Stomach (tissue), 9 donors: Measurements from ENCODE around the gene HADHB. TPM values are rescaled to one million over a fixed set of nuclear protein-coding genes. Genes with fewer than 3 reads are reported as not detected.

Source experiments
- DNase-seq, 2 donors: peaks; one replicate each; pipeline versions ENCODE4 v3.0.0 to v3.0.0-alpha.2; 2013 to 2019
- H3K27ac ChIP-seq, 5 donors: fragments of 200-600 bp in 4 of 5; sonication (generic) in 4 of 5; one replicate each; pipeline ENCODE4 v1.5.1; 2013 to 2019; ENCODE audit warnings: mild to moderate bottlenecking in 1 of 5, moderate library complexity in 1 of 5
- H3K27me3 ChIP-seq, 3 donors: fragments of 200-600 bp; sonication (generic); one replicate each; pipeline ENCODE4 v1.5.1; 2017 to 2019; ENCODE audit warnings: mixed run types in 1 of 3
- H3K36me3 ChIP-seq, 4 donors: fragments of 200-600 bp; sonication (generic); 1 replicate in 3 of 4; 2 replicates in 1 of 4; pipeline ENCODE4 v1.5.1; 2016 to 2019
- H3K4me1 ChIP-seq, 4 donors: fragments of 200-600 bp; sonication (generic); one replicate each; pipeline ENCODE4 v1.5.1; 2016 to 2019
- H3K4me3 ChIP-seq, 4 donors: fragments of 200-600 bp; sonication (generic) in 3 of 4; one replicate each; pipeline ENCODE4 v1.5.1; 2016 to 2019; ENCODE audit warnings: mild to moderate bottlenecking in 1 of 4
- H3K9me3 ChIP-seq, 4 donors: fragments of 200-600 bp; sonication (generic); one replicate each; pipeline ENCODE4 v1.5.1; 2016 to 2019
- EP300 ChIP-seq: sonication (generic); formaldehyde crosslinking; IDR thresholded peaks from one replicate; pipeline ENCODE4 v1.6.1; 2017; ENCODE audit warnings: antibody characterized with exemption
- POLR2A ChIP-seq, 4 donors: fragments of 450-650 bp; IDR thresholded peaks; one replicate each; pipeline ENCODE4 v1.6.1; 2016; ENCODE audit warnings: antibody characterized with exemption in 4 of 4, control low read depth in 2 of 4, mild to moderate bottlenecking in 1 of 4, moderate library complexity in 1 of 4
- POLR2AphosphoS5 ChIP-seq, 3 donors: sonication (generic); formaldehyde crosslinking; IDR thresholded peaks; one replicate each; pipeline ENCODE4 v1.6.1; 2016; ENCODE audit warnings: antibody characterized with exemption in 3 of 3
- WGBS, 5 donors: extraction: QIAGEN DNeasy Blood & Tissue Kit in 3 of 5; methylation state at CpG; one replicate each; pipeline versions ENCODE4 v1.1.5 to v1.1.7; 2013 to 2018; 5-methylcytosine and 5-hydroxymethylcytosine counted together
- intact Hi-C: fragments of 100-400 bp; cut with DNase I; formaldehyde crosslinking; loops from one replicate; pipeline ENCODE4 v1.15.1; 2023; ENCODE audit warnings: low total_unique reads
- polyA plus RNA-seq, 3 donors: library from polyadenylated mRNA; stranded (reverse); fragments of 200-250 nt; gene quantifications; one replicate each; pipeline ENCODE4 v1.2.3, GENCODE V29; 2013
- total RNA-seq, 5 donors: library from RNA; depleted of rRNA; stranded (reverse); fragments of >200 nt; gene quantifications; one replicate each; pipeline versions ENCODE4 v1.1.0 to v1.2.3, GENCODE V29; 2014 to 2016
- TF ChIP-seq, protein P1 (sequence below), 7 experiments: fragments of 450-650 bp in 4 of 7; fragments of 200-600 bp in 3 of 7; sonication (generic) in 3 of 7; IDR thresholded peaks; one replicate each; pipeline ENCODE4 v1.5.1; 2016 to 2019; ENCODE audit warnings: antibody characterized with exemption in 7 of 7, control low read depth in 2 of 7, mild to moderate bottlenecking in 1 of 7
- donor health status: healthy with polysubstance abuse.
- donor health status: Bipolar disorder and iron deficiency.
- donor health status: healthy.

The HADHB gene
- total and polyA plus RNA-seq, 8 donors, result 70.4 to 178 (median 91.4) TPM

DNA sequence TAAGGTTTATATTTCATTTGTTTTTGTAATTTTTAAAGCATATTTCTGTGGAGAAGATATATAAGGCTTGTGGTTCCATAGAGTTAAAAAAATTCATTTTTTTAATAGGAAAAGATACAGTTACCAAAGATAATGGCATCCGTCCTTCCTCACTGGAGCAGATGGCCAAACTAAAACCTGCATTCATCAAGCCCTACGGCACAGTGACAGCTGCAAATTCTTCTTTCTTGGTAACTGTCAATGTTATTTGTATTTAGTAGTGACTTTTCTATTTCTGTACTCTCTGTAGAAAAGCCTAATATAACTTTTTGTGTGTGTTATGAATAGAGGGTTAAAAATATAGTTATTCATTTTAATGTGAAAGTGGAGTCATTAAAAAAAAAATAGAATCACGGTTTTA lies 35.1 kb downstream of the HADHB start:
- Histone ChIP-seq H3K9me3 (no peaks in the 10 kb centered on the region), H3K27ac (no peak overlapping the region), H3K4me1 (peaks cover 1 to 11% (median 4%) of the 10 kb centered on the region in 4 donors), H3K36me3 (peaks cover 60 to 97% (median 88%) of the 10 kb centered on the region in 4 donors), H3K27me3 (no peaks in the 10 kb centered on the region), H3K4me3 (no peak overlapping the region)
- intact Hi-C loops, result no loop called here
- no peak for DNase-seq
- TF ChIP-seq POLR2AphosphoS5 (IDR thresholded peaks at IDR 0.05) (no peak), EP300 (no peak)
- 89 to 97% (median 95%) methylated on average over 3 of the region's 3 CpGs for WGBS, 5 donors

DNA sequence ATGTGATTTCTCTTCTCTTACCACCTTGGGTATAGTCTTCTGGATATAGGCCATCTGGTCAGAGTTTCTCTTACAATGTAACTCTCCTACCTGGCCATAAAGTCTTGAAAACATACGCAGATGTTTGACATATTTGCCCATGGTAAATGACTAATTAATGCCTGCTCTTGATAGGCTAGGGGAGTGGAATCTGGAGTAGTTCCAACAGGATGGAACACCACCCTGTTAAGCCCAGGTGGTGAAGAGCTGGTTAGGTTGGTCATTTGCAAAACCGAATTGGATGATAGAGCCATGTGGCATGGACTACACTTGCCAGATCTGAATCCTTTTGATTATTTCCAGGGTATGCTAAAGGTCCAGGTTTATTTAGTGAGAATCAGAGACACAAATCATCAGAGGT lies 36.5 kb downstream of the HADHB start:
- intact Hi-C loops, result no loop called here
- TF ChIP-seq POLR2A (IDR thresholded peaks at IDR 0.05) (no peak), EP300 (no peak), POLR2AphosphoS5 (IDR thresholded peaks at IDR 0.05) (no peak)
- TF ChIP-seq, protein P1, sequence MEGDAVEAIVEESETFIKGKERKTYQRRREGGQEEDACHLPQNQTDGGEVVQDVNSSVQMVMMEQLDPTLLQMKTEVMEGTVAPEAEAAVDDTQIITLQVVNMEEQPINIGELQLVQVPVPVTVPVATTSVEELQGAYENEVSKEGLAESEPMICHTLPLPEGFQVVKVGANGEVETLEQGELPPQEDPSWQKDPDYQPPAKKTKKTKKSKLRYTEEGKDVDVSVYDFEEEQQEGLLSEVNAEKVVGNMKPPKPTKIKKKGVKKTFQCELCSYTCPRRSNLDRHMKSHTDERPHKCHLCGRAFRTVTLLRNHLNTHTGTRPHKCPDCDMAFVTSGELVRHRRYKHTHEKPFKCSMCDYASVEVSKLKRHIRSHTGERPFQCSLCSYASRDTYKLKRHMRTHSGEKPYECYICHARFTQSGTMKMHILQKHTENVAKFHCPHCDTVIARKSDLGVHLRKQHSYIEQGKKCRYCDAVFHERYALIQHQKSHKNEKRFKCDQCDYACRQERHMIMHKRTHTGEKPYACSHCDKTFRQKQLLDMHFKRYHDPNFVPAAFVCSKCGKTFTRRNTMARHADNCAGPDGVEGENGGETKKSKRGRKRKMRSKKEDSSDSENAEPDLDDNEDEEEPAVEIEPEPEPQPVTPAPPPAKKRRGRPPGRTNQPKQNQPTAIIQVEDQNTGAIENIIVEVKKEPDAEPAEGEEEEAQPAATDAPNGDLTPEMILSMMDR (IDR thresholded peaks at IDR 0.05), result no peak
- Histone ChIP-seq H3K4me1 (peaks cover 0 to 7% (median 0%) of the 10 kb centered on the region in 4 donors), H3K4me3 (no peak overlapping the region), H3K27ac (no peak overlapping the region), H3K9me3 (no peaks in the 10 kb centered on the region), H3K36me3 (peaks cover 64 to 100% (median 97%) of the 10 kb centered on the region in 4 donors), H3K27me3 (no peaks in the 10 kb centered on the region)
- 41 to 60% (median 48%) methylated on average over 2 of the region's 2 CpGs for WGBS, 5 donors
- peak in 1 of 2 donors; percentile 15 for DNase-seq

DNA sequence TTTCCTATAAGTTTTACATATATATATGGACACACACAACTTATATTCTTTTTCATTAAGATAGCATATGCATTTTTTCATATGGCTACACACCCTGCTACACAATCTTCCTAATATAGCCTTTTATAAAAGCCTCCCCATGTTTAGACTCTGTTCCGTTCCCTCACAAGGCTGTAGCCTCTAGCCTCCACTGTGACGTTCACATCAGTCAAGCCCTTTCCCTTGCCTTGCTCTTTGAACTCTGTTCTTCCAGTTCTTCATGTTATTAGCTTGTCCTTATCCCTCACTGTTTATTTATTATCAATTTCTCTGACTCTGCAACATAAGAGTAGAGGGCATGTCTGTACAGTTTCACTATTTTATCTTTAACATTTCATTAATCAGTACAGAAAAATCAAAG lies 38.9 kb downstream of the HADHB start:
- 81 to 89% (median 85%) methylated on average over 2 of the region's 2 CpGs for WGBS, 5 donors
- TF ChIP-seq EP300, result no peak
- TF ChIP-seq, protein P1 (IDR thresholded peaks at IDR 0.05), result no peak
- TF ChIP-seq POLR2A (IDR thresholded peaks at IDR 0.05), result no peak
- no peak for TF ChIP-seq POLR2AphosphoS5 (IDR thresholded peaks at IDR 0.05)
- intact Hi-C loops, result no loop called here
- H3K27ac ChIP-seq, result no peak overlapping the region
- H3K4me1 ChIP-seq, result peaks cover 0 to 7% (median 0%) of the 10 kb centered on the region in 4 donors
- H3K27me3 ChIP-seq, result no peaks in the 10 kb centered on the region
- H3K9me3 ChIP-seq, result no peaks in the 10 kb centered on the region
- no peak overlapping the region for H3K4me3 ChIP-seq
- peaks cover 65 to 100% (median 99%) of the 10 kb centered on the region in 4 donors for H3K36me3 ChIP-seq
- peak in 1 of 2 donors; percentile 14 for DNase-seq

DNA sequence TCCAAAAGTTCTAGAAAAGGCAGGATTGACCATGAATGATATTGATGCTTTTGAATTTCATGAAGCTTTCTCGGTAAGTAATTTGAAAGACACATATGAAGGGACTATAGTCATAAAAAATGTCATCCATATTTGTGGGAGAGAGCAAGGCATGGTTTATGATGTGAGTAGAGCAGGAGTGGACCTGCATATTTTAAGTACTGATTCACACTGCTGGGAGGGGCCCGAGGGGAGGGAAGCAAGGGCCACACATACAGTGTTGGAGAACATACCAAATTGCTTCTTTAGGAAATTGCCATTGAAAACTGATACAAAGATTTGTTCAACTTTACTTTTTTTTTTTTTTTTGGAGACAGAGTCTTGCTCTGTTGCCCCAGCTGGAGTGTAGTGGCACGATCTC lies 39.4 kb downstream of the HADHB start:
- DNase-seq, result no peak
- peaks cover 0 to 7% (median 0%) of the 10 kb centered on the region in 4 donors for H3K4me1 ChIP-seq
- 91 to 99% (median 95%) methylated on average over 3 of the region's 3 CpGs for WGBS, 5 donors
- H3K9me3 ChIP-seq, result no peaks in the 10 kb centered on the region
- H3K36me3 ChIP-seq, result peaks cover 59 to 100% (median 99%) of the 10 kb centered on the region in 4 donors
- H3K4me3 ChIP-seq, result no peak overlapping the region
- no peaks in the 10 kb centered on the region for H3K27me3 ChIP-seq
- intact Hi-C loops, result no loop called here
- TF ChIP-seq POLR2AphosphoS5 (IDR thresholded peaks at IDR 0.05) (no peak), POLR2A (IDR thresholded peaks at IDR 0.05) (no peak), EP300 (no peak)
- TF ChIP-seq, protein P1 (IDR thresholded peaks at IDR 0.05), result no peak
- H3K27ac ChIP-seq, result no peak overlapping the region

DNA sequence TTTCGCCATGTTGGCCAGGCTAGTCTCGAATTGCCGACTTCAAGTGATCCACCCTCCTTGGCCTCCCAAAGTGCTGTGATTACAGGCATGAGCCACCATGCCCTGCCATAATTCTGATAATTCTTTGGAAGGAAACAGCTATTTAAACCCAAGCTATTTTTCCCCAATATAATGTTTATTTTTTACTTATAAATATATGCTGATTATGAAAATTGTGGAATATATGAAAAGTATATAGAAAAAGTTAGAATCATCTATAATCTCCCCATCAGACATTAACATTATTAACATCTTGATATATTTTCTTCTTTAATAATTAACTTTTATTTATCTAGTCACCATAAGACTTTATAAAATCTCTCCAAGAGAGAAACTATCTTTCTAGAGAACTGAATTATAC lies 41.2 kb downstream of the HADHB start:
- DNase-seq, result no peak
- H3K4me1 ChIP-seq, result peaks cover 0 to 5% (median 0%) of the 10 kb centered on the region in 4 donors
- no peaks in the 10 kb centered on the region for H3K9me3 ChIP-seq
- H3K27ac ChIP-seq, result no peak overlapping the region
- peaks cover 46 to 99% (median 95%) of the 10 kb centered on the region in 4 donors for H3K36me3 ChIP-seq
- H3K4me3 ChIP-seq, result no peak overlapping the region
- WGBS, 5 donors, result 96 to 99% (median 97%) methylated on average over 3 of the region's 3 CpGs
- H3K27me3 ChIP-seq, result no peaks in the 10 kb centered on the region
- TF ChIP-seq, protein P1 (IDR thresholded peaks at IDR 0.05), result no peak
- TF ChIP-seq POLR2AphosphoS5 (IDR thresholded peaks at IDR 0.05) (no peak), EP300 (no peak), POLR2A (IDR thresholded peaks at IDR 0.05) (no peak)
- intact Hi-C loops, result no loop called here
